HEK293 (cell line): Measurements from ENCODE around the gene MAPKAP1.
A peak's percentile ranks its signal among the peaks of the same experiment; 100 is the strongest.

Source experiments
- CTCF ChIA-PET: fragments of 350-600 bp; formaldehyde crosslinking; extraction: SDS; loops from one replicate; lab custom pipeline; 2021; ENCODE audit warnings: antibody characterized with exemption; lab: Yijun Ruan, JAX
- POLR2A ChIA-PET: fragments of 300-600 bp; formaldehyde crosslinking; extraction: SDS; loops from one replicate; lab custom pipeline; 2020; ENCODE audit warnings: antibody characterized with exemption, inconsistent platforms; lab: Yijun Ruan, JAX
- H3K27ac ChIP-seq: fragments of 200-500 bp; sonication (Bioruptor generic); 2 replicates; pipeline ENCODE4 v1.5.1; 2014; ENCODE audit warnings: low read depth, low read length, control low read depth, inconsistent platforms; ENCODE audit errors: extremely low read depth
- H3K36me3 ChIP-seq, 2 experiments: fragments of 200-500 bp in 1 of 2; sonication (Bioruptor generic) in 1 of 2; 1 replicate in 1 of 2; 2 replicates in 1 of 2; pipeline ENCODE4 v1.5.1; 2014 to 2017; ENCODE audit warnings: inconsistent platforms in 2 of 2, low read length in 2 of 2; ENCODE audit not compliant: control insufficient read depth in 2 of 2, insufficient read depth in 1 of 2
- H3K4me1 ChIP-seq: fragments of 200-500 bp; sonication (Bioruptor generic); 2 replicates; pipeline ENCODE4 v1.5.1; 2014; ENCODE audit warnings: mild to moderate bottlenecking, low read length, inconsistent platforms; ENCODE audit not compliant: control insufficient read depth, insufficient read depth
- H3K4me3 ChIP-seq: 2 replicates; pipeline ENCODE4 v1.5.1; 2011; ENCODE audit warnings: low read depth, mild to moderate bottlenecking, control low read depth, low read length, moderate library complexity
- H3K9me3 ChIP-seq: fragments of 200-500 bp; sonication (Bioruptor generic); 2 replicates; pipeline ENCODE4 v1.5.1; 2014; ENCODE audit warnings: low read depth, low read length, inconsistent platforms; ENCODE audit not compliant: control insufficient read depth, insufficient read depth
- GFI1B ChIP-seq: fragments of 450-650 bp; formaldehyde crosslinking; IDR thresholded peaks from 2 replicates; pipeline ENCODE4 v1.5.1; 2016; ENCODE audit warnings: missing biosample characterization, missing genetic modification characterization
- HOXA7 ChIP-seq: sonication (generic); formaldehyde crosslinking; IDR thresholded peaks from 2 replicates; pipeline ENCODE4 v1.8.1; 2022; ENCODE audit warnings: missing genetic modification reagents, borderline replicate concordance
- KLF9 ChIP-seq: fragments of 450-650 bp; formaldehyde crosslinking; IDR thresholded peaks from 2 replicates; pipeline ENCODE4 v1.5.1; 2016; ENCODE audit warnings: missing biosample characterization, missing genetic modification characterization, low read depth
- PRDM1 ChIP-seq: fragments of 450-650 bp; formaldehyde crosslinking; IDR thresholded peaks from 2 replicates; pipeline ENCODE4; 2016; ENCODE audit warnings: missing biosample characterization, missing genetic modification characterization
- TCF7L2 ChIP-seq: IDR thresholded peaks from 2 replicates; pipeline ENCODE4 v1.6.1; 2011; ENCODE audit warnings: low read depth, mild to moderate bottlenecking, inconsistent platforms, low read length, moderate library complexity, borderline replicate concordance
- ZBTB1 ChIP-seq: fragments of 450-650 bp; formaldehyde crosslinking; IDR thresholded peaks from 2 replicates; pipeline ENCODE4 v1.5.1; 2016; ENCODE audit warnings: missing biosample characterization, missing genetic modification characterization
- ZBTB17 ChIP-seq: fragments of 450-650 bp; formaldehyde crosslinking; IDR thresholded peaks from 2 replicates; pipeline ENCODE4 v1.5.1; 2016; ENCODE audit warnings: missing biosample characterization, missing genetic modification characterization
- ZNF132 ChIP-seq: fragments of 450-650 bp; formaldehyde crosslinking; IDR thresholded peaks from 2 replicates; pipeline ENCODE4 v1.5.1; 2017; ENCODE audit warnings: missing biosample characterization, missing genetic modification characterization, borderline replicate concordance
- ZNF248 ChIP-seq: fragments of 450-650 bp; formaldehyde crosslinking; IDR thresholded peaks from 2 replicates; pipeline ENCODE4 v1.5.1; 2017; ENCODE audit warnings: missing biosample characterization, missing genetic modification characterization
- ZNF302 ChIP-seq: fragments of 450-650 bp; formaldehyde crosslinking; IDR thresholded peaks from 2 replicates; pipeline ENCODE4 v1.5.1; 2016; ENCODE audit warnings: missing biosample characterization, missing genetic modification characterization, low read depth
- ZNF394 ChIP-seq: fragments of 450-650 bp; formaldehyde crosslinking; IDR thresholded peaks from 2 replicates; pipeline ENCODE4 v1.5.1; 2016; ENCODE audit warnings: missing biosample characterization, missing genetic modification characterization, mild to moderate bottlenecking, moderate library complexity, borderline replicate concordance
- ZNF404 ChIP-seq: fragments of 450-650 bp; formaldehyde crosslinking; IDR thresholded peaks from 2 replicates; pipeline ENCODE4 v1.5.1; 2017; ENCODE audit warnings: missing biosample characterization, missing genetic modification characterization
- ZNF548 ChIP-seq: fragments of 450-650 bp; formaldehyde crosslinking; IDR thresholded peaks from 2 replicates; pipeline ENCODE4 v1.5.1; 2016; ENCODE audit warnings: missing biosample characterization, missing genetic modification characterization
- ZNF549 ChIP-seq: fragments of 450-650 bp; IDR thresholded peaks from 2 replicates; pipeline ENCODE4 v1.5.1; 2018; ENCODE audit warnings: missing biosample characterization, missing genetic modification characterization, mild to moderate bottlenecking, inconsistent platforms, moderate library complexity
- ZNF555 ChIP-seq: fragments of 450-650 bp; formaldehyde crosslinking; conservative IDR thresholded peaks from 2 replicates; pipeline ENCODE4 v1.5.1; 2017; ENCODE audit warnings: missing biosample characterization, mild to moderate bottlenecking, missing genetic modification characterization, inconsistent platforms
- ZSCAN16 ChIP-seq: fragments of 450-650 bp; formaldehyde crosslinking; IDR thresholded peaks from 2 replicates; pipeline ENCODE4 v1.5.1; 2016; ENCODE audit warnings: missing biosample characterization, missing genetic modification characterization
- ZXDB ChIP-seq: fragments of 450-650 bp; formaldehyde crosslinking; IDR thresholded peaks from 2 replicates; pipeline ENCODE4 v1.5.1; 2016; ENCODE audit warnings: missing biosample characterization, missing genetic modification characterization
- TF ChIP-seq, protein P1 (sequence below): fragments of 450-650 bp; IDR thresholded peaks from 2 replicates; pipeline ENCODE4 v1.5.1; 2018; ENCODE audit warnings: missing biosample characterization, mild to moderate bottlenecking, missing genetic modification characterization
- TF ChIP-seq, protein P2 (sequence below): fragments of 450-650 bp; formaldehyde crosslinking; IDR thresholded peaks from 2 replicates; pipeline ENCODE4 v1.5.1; 2016; ENCODE audit warnings: missing biosample characterization, missing genetic modification characterization
- TF ChIP-seq, protein P3 (sequence below): fragments of 450-650 bp; formaldehyde crosslinking; conservative IDR thresholded peaks from 2 replicates; pipeline ENCODE4 v1.5.1; 2016; ENCODE audit warnings: low read depth, missing biosample characterization, missing genetic modification characterization
- TF ChIP-seq, protein P4 (sequence below): fragments of 450-650 bp; formaldehyde crosslinking; IDR thresholded peaks from 2 replicates; pipeline ENCODE4 v1.5.1; 2016; ENCODE audit warnings: missing biosample characterization, missing genetic modification characterization

MAPKAP1 gene

DNA sequence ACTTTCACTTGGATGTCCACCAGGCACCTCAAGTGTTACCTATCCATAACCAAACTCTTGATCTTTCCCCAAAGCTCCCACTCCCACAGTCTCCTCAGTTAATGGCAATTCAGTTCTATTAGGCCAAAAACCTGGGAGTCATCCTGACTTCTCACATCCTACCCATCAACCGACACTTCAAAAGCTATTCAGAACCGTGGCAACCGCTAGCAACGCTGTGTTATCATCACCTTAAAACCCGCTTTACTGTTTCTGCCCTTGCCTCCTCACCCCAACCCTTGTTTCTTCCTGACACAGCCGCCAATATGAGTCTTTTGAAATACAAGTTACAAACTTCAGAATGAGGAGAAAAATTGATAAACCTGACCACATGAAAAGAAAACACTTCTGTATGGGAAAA is 46.5 kb downstream of the MAPKAP1 start:
- peaks cover 6% of the 10 kb centered on the region; the same call in 1 of the 2 replicates for H3K4me1 ChIP-seq
- POLR2A ChIA-PET, result interaction anchor here (0.6 kb wide), 1 partner anchor 11 kb away, joined by 4 read pairs; no protein-coding TSS in a partner anchor
- TF ChIP-seq PRDM1 (tag by site-specific recombination) (0 out of 2 replicates have a peak, but pooled peaks have one; percentile 8), ZNF132 (no peak)
- TF ChIP-seq, all 188 proteins: peak for 1
- no peak overlapping the region for H3K4me3 ChIP-seq
- no peaks in the 10 kb centered on the region for H3K9me3 ChIP-seq
- CTCF ChIA-PET, result interaction anchor here (1.2 kb wide), 1 partner anchor 10 kb away, joined by 5 read pairs; no protein-coding TSS in a partner anchor
- H3K36me3 ChIP-seq, result no peaks in the 10 kb centered on the region; a peak in 1 of 3 replicates
- no peak overlapping the region for H3K27ac ChIP-seq

DNA sequence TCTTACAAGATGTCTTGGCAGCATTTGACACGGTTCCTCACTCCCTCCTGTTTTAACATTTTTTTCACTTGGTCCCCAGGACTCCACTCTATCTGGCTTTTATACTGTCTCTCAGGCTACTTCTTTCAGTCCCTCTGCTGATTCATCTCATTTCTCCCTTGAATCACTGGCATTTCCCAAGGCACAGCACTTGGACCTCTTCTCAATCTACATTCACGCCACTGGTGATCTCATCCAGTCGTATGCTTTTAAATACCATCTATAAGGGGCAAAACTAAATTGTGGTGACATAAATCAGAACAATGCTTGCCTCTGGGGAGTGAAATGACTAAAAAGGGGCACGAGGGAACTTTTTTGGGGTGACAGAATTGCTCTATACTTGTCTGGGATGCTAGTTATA is 47.1 kb downstream of the MAPKAP1 start:
- no peak overlapping the region for H3K4me3 ChIP-seq
- peaks cover 6% of the 10 kb centered on the region; the same call in 1 of the 2 replicates for H3K4me1 ChIP-seq
- CTCF ChIA-PET, result interaction anchor here (1.2 kb wide), 1 partner anchor 10 kb away, joined by 5 read pairs; no protein-coding TSS in a partner anchor
- no peaks in the 10 kb centered on the region; a peak in 1 of 3 replicates for H3K36me3 ChIP-seq
- POLR2A ChIA-PET, result no interaction called here
- no peak overlapping the region for H3K27ac ChIP-seq
- no peak for TF ChIP-seq ZNF248 (tag by site-specific recombination)
- TF ChIP-seq, protein P1, sequence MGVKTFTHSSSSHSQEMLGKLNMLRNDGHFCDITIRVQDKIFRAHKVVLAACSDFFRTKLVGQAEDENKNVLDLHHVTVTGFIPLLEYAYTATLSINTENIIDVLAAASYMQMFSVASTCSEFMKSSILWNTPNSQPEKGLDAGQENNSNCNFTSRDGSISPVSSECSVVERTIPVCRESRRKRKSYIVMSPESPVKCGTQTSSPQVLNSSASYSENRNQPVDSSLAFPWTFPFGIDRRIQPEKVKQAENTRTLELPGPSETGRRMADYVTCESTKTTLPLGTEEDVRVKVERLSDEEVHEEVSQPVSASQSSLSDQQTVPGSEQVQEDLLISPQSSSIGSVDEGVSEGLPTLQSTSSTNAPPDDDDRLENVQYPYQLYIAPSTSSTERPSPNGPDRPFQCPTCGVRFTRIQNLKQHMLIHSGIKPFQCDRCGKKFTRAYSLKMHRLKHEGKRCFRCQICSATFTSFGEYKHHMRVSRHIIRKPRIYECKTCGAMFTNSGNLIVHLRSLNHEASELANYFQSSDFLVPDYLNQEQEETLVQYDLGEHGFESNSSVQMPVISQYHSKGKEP (tag by site-specific recombination), result no peak
- no peak for TF ChIP-seq ZBTB17 (tag by site-specific recombination)
- no peaks in the 10 kb centered on the region for H3K9me3 ChIP-seq

DNA sequence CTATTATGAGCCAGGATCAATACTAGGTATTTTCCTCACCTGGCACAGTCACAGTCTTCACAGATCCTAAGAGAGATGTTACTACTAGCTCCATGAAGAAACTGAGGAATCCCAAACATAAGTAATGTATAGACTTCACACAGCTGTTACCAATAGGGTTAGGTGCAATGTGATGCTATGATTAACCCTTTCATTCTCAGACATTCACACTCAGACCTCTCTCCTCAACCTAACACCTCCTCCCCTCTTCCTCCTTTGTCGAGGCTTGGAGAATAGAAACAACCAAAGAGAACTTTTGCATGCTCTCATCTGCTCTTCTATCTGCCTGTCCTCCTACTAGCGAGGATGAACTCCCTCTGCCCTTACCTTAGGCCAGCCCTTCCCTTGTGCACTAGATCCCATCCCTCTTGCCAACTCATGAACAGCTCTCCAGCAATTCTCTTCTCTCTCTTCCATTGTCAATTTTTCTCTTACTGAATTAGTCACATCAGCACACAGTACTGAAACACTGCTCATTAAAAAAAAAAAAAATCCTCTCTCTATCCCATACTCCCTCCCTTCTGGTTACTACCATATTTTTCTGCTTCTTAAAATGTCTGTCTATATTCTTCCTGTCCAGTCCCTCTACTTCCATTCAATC is 47.7 kb downstream of the MAPKAP1 start:
- Histone ChIP-seq H3K36me3 (no peaks in the 10 kb centered on the region), H3K4me1 (peaks cover 6% of the 10 kb centered on the region; the same call in 1 of the 2 replicates), H3K27ac (no peak overlapping the region), H3K9me3 (no peaks in the 10 kb centered on the region), H3K4me3 (no peak overlapping the region)
- ChIA-PET CTCF (interaction anchor here (0.7 to 1.2 kb wide), 2 partner anchors 9 to 13 kb away, joined by 4 to 5 read pairs; no protein-coding TSS in a partner anchor), POLR2A (no interaction called here)
- TF ChIP-seq ZNF404 (tag by site-specific recombination) (no peak), ZNF394 (no peak), ZBTB1 (no peak), ZNF302 (tag by site-specific recombination) (no peak), ZNF549 (tag by site-specific recombination) (no peak), ZNF555 (no peak), ZXDB (tag by site-specific recombination) (no peak), ZSCAN16 (tag by site-specific recombination) (no peak), ZNF548 (no peak), HOXA7 (CRISPR knock-in tag) (no peak), GFI1B (tag by site-specific recombination) (no peak), TCF7L2 (no peak), KLF9 (tag by site-specific recombination) (no peak)
- TF ChIP-seq, protein P2, sequence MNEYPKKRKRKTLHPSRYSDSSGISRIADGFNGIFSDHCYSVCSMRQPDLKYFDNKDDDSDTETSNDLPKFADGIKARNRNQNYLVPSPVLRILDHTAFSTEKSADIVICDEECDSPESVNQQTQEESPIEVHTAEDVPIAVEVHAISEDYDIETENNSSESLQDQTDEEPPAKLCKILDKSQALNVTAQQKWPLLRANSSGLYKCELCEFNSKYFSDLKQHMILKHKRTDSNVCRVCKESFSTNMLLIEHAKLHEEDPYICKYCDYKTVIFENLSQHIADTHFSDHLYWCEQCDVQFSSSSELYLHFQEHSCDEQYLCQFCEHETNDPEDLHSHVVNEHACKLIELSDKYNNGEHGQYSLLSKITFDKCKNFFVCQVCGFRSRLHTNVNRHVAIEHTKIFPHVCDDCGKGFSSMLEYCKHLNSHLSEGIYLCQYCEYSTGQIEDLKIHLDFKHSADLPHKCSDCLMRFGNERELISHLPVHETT (tag by site-specific recombination), result no peak
- TF ChIP-seq, protein P3, sequence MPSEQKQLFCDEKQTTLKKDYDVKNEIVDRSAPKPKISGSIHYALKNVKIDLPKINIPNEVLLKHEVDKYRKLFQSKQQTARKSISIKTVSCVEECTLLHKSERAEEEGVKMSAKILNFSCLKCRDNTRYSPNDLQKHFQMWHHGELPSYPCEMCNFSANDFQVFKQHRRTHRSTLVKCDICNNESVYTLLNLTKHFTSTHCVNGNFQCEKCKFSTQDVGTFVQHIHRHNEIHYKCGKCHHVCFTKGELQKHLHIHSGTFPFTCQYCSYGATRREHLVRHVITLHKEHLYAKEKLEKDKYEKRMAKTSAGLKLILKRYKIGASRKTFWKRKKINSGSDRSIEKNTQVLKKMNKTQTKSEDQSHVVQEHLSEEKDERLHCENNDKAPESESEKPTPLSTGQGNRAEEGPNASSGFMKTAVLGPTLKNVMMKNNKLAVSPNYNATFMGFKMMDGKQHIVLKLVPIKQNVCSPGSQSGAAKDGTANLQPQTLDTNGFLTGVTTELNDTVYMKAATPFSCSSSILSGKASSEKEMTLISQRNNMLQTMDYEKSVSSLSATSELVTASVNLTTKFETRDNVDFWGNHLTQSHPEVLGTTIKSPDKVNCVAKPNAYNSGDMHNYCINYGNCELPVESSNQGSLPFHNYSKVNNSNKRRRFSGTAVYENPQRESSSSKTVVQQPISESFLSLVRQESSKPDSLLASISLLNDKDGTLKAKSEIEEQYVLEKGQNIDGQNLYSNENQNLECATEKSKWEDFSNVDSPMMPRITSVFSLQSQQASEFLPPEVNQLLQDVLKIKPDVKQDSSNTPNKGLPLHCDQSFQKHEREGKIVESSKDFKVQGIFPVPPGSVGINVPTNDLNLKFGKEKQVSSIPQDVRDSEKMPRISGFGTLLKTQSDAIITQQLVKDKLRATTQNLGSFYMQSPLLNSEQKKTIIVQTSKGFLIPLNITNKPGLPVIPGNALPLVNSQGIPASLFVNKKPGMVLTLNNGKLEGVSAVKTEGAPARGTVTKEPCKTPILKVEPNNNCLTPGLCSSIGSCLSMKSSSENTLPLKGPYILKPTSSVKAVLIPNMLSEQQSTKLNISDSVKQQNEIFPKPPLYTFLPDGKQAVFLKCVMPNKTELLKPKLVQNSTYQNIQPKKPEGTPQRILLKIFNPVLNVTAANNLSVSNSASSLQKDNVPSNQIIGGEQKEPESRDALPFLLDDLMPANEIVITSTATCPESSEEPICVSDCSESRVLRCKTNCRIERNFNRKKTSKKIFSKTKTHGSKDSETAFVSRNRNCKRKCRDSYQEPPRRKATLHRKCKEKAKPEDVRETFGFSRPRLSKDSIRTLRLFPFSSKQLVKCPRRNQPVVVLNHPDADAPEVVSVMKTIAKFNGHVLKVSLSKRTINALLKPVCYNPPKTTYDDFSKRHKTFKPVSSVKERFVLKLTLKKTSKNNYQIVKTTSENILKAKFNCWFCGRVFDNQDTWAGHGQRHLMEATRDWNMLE (tag by site-specific recombination), result no peak
- TF ChIP-seq, protein P4, sequence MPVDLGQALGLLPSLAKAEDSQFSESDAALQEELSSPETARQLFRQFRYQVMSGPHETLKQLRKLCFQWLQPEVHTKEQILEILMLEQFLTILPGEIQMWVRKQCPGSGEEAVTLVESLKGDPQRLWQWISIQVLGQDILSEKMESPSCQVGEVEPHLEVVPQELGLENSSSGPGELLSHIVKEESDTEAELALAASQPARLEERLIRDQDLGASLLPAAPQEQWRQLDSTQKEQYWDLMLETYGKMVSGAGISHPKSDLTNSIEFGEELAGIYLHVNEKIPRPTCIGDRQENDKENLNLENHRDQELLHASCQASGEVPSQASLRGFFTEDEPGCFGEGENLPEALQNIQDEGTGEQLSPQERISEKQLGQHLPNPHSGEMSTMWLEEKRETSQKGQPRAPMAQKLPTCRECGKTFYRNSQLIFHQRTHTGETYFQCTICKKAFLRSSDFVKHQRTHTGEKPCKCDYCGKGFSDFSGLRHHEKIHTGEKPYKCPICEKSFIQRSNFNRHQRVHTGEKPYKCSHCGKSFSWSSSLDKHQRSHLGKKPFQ, result no peak
